Upper lobe of left lung (tissue), 4 donors: ENCODE measurements around the gene BCKDHA.

Experiments
- CTCF ChIP-seq, 6 experiments: fragments of 450-650 bp in 4 of 6; fragments of 200-600 bp in 2 of 6; sonication (generic) in 2 of 6; IDR thresholded peaks; one replicate each; pipeline ENCODE4 v1.5.1; 2016 to 2019; ENCODE audit warnings: antibody characterized with exemption in 6 of 6
- EP300 ChIP-seq, 4 donors: sonication (generic); formaldehyde crosslinking; IDR thresholded peaks; one replicate each; pipeline ENCODE4 v1.5.1; 2017; ENCODE audit warnings: antibody characterized with exemption in 4 of 4, control low read depth in 2 of 4
- POLR2A ChIP-seq, 4 donors: fragments of 450-650 bp; IDR thresholded peaks; one replicate each; pipeline ENCODE4 v1.5.1; 2016 to 2017; ENCODE audit warnings: antibody characterized with exemption in 4 of 4, mild to moderate bottlenecking in 2 of 4
- POLR2AphosphoS5 ChIP-seq, 2 donors: sonication (generic); formaldehyde crosslinking; IDR thresholded peaks; one replicate each; pipeline ENCODE4 v1.5.1; 2017; ENCODE audit warnings: antibody characterized with exemption in 2 of 2

- TF ChIP-seq POLR2A (IDR thresholded peaks at IDR 0.05) (no peak), CTCF (IDR thresholded peaks at IDR 0.05) (no peak), EP300 (IDR thresholded peaks at IDR 0.05) (no peak), POLR2AphosphoS5 (IDR thresholded peaks at IDR 0.05) (no peak)
Measured at GRCh38 chr19:41372501-41372900, 25.1 kb upstream of the BCKDHA start.
